DND-41 (cell line): ENCODE data around the gene DGKB.

Experiments used
- ATAC-seq: fragments of 200-7000 bp; cut with Tn5 transposase; 3 replicates; pipeline ENCODE4 v1.9.1; 2021; ENCODE audit warnings: low read depth; ENCODE audit not compliant: insufficient read depth
- DNase-seq: peaks from one replicate; pipeline ENCODE4 v3.0.0-alpha.2; 2020
- H2AFZ ChIP-seq: 2 replicates; pipeline ENCODE4 v1.6.0; 2012; ENCODE audit warnings: low read depth, low read length
- H3K27ac ChIP-seq: 2 replicates; pipeline ENCODE4 v1.5.1; 2012; ENCODE audit warnings: low read length, inconsistent platforms
- H3K27me3 ChIP-seq: fragments of 200-600 bp; sonication (generic); 2 replicates; pipeline ENCODE4 v1.6.0; 2012; ENCODE audit warnings: low read length, mild to moderate bottlenecking, inconsistent platforms; ENCODE audit not compliant: insufficient read depth, poor library complexity
- H3K36me3 ChIP-seq: 2 replicates; pipeline ENCODE4 v1.5.1; 2012; ENCODE audit warnings: low read length, inconsistent platforms; ENCODE audit not compliant: insufficient read depth
- H3K4me1 ChIP-seq: 2 replicates; pipeline ENCODE4 v1.5.1; 2012; ENCODE audit warnings: mild to moderate bottlenecking, low read length; ENCODE audit not compliant: insufficient read depth
- H3K4me2 ChIP-seq: 2 replicates; pipeline ENCODE4 v1.6.0; 2012; ENCODE audit warnings: mild to moderate bottlenecking, moderate library complexity, low read length, inconsistent platforms; ENCODE audit not compliant: insufficient read depth
- H3K4me3 ChIP-seq, 2 experiments: fragments of 200-600 bp in 1 of 2; shearing (Covaris generic) in 1 of 2; 2 replicates each; pipeline ENCODE4 v1.5.1; 2012 to 2016; ENCODE audit warnings: inconsistent platforms in 2 of 2, low read length in 2 of 2, mild to moderate bottlenecking in 2 of 2, low read depth in 1 of 2, moderate library complexity in 1 of 2
- H3K79me2 ChIP-seq: 2 replicates; pipeline ENCODE4 v1.6.0; 2012; ENCODE audit warnings: low read length, inconsistent platforms; ENCODE audit not compliant: insufficient read depth
- H3K9ac ChIP-seq: 2 replicates; pipeline ENCODE4 v1.6.0; 2012; ENCODE audit warnings: low read depth, mild to moderate bottlenecking, inconsistent platforms, low read length, moderate library complexity
- H3K9me3 ChIP-seq: 2 replicates; pipeline ENCODE4 v1.5.1; 2012; ENCODE audit warnings: low read length, moderate library complexity, mild to moderate bottlenecking, inconsistent platforms; ENCODE audit not compliant: insufficient read depth, severe bottlenecking
- H4K20me1 ChIP-seq: 2 replicates; pipeline ENCODE4 v1.6.0; 2012; ENCODE audit warnings: low read length; ENCODE audit not compliant: insufficient read depth
- EZH2 ChIP-seq: IDR thresholded peaks from 3 replicates; pipeline ENCODE4 v1.6.1; 2012; ENCODE audit warnings: borderline replicate concordance, low read depth, mild to moderate bottlenecking, moderate library complexity, low read length, inconsistent platforms; ENCODE audit not compliant: severe bottlenecking
- TF ChIP-seq, protein P1 (sequence below): IDR thresholded peaks from 2 replicates; pipeline ENCODE4 v1.5.1; 2012; ENCODE audit warnings: borderline replicate concordance, low read length, moderate library complexity, mild to moderate bottlenecking; ENCODE audit not compliant: poor library complexity, severe bottlenecking; ENCODE audit errors: extremely low read depth

Gene DGKB

DNA sequence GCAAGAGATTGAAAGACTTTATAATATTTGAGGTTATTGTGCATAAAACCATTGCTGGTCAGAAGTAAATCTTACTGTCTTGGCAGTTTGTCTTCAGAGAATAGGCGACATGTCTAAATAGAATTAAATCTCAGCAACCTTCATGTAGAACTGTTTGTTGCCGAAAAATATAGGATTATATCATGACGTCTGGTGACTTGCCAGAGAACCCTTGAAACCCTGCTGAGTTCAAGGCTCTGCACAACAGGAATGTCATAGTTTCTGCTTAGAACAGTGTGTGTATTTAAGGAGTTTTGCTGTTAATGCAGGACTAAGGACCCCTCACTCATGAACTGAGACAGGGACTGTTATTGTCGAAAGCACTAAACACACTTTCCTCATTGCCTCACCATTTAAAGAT lies 706.7 kb downstream of the DGKB start:
- Histone ChIP-seq H3K36me3 (no peaks in the 10 kb centered on the region), H4K20me1 (no peaks in the 10 kb centered on the region), H2AFZ (no peak overlapping the region), H3K4me3 (no peak overlapping the region), H3K9ac (no peak overlapping the region), H3K27me3 (no peaks in the 10 kb centered on the region), H3K4me1 (no peaks in the 10 kb centered on the region), H3K27ac (no peak overlapping the region), H3K4me2 (no peak overlapping the region), H3K9me3 (no peaks in the 10 kb centered on the region), H3K79me2 (no peaks in the 10 kb centered on the region)
- ATAC-seq (no peak), DNase-seq (no peak)
- no peak for TF ChIP-seq EZH2
- TF ChIP-seq, protein P1, sequence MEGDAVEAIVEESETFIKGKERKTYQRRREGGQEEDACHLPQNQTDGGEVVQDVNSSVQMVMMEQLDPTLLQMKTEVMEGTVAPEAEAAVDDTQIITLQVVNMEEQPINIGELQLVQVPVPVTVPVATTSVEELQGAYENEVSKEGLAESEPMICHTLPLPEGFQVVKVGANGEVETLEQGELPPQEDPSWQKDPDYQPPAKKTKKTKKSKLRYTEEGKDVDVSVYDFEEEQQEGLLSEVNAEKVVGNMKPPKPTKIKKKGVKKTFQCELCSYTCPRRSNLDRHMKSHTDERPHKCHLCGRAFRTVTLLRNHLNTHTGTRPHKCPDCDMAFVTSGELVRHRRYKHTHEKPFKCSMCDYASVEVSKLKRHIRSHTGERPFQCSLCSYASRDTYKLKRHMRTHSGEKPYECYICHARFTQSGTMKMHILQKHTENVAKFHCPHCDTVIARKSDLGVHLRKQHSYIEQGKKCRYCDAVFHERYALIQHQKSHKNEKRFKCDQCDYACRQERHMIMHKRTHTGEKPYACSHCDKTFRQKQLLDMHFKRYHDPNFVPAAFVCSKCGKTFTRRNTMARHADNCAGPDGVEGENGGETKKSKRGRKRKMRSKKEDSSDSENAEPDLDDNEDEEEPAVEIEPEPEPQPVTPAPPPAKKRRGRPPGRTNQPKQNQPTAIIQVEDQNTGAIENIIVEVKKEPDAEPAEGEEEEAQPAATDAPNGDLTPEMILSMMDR, result no peak

DNA sequence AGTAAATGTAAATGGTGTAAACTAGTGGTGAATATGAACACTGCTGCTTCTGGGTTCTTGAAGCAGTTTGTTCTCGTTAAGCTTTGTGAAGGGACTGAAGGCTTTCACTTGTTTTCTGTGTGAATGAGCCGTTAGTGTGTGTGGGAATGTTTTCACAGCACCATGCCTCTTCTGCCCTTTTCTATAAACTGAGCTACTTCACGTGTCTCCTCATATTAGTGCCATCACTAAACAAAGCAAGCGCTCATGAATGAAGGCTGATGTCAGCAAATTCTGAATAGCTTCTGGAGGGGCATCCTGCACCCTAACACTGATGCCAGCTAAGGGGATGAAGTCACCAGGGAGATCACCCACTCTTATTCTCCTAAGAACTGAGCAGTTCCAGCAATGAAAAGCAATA lies 707.5 kb downstream of the DGKB start:
- Histone ChIP-seq H3K4me3 (no peak overlapping the region), H3K27ac (no peak overlapping the region), H3K27me3 (no peaks in the 10 kb centered on the region), H3K79me2 (no peaks in the 10 kb centered on the region), H3K4me2 (no peak overlapping the region), H3K9me3 (no peaks in the 10 kb centered on the region), H3K36me3 (no peaks in the 10 kb centered on the region), H4K20me1 (no peaks in the 10 kb centered on the region), H2AFZ (no peak overlapping the region), H3K4me1 (no peaks in the 10 kb centered on the region), H3K9ac (no peak overlapping the region)
- DNase-seq (no peak), ATAC-seq (no peak)
- TF ChIP-seq, protein P1, result no peak
- no peak for TF ChIP-seq EZH2

DNA sequence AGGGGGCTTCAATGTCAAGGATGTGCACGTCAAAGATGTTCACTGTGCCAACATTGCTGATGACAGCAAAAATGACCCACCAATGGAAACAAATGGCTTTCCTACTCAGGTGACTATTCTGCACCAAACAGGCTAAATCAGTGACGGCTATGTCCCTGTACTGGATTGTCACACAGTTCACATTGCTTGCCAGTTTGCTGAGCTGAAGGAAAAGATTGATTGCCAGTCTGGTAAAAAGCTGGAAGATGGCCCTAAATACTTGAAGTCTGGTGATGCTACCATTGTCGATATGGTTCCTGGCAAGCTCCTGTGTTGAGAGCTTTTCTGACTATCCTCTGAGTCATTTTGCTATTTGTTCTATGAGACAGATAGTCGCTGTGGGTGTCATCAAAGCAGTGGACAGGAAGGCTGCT lies 710.9 kb downstream of the DGKB start:
- DNase-seq, result no peak
- no peak overlapping the region for H3K4me2 ChIP-seq
- ATAC-seq, result no peak

More for the DNA sequence above, 710.9 kb downstream of the DGKB start:
- Histone ChIP-seq H3K4me1 (no peaks in the 10 kb centered on the region), H2AFZ (no peak overlapping the region), H3K9me3 (no peaks in the 10 kb centered on the region), H3K79me2 (no peaks in the 10 kb centered on the region), H3K9ac (no peak overlapping the region), H3K36me3 (no peaks in the 10 kb centered on the region), H3K4me3 (no peak overlapping the region), H3K27ac (no peak overlapping the region), H3K27me3 (no peaks in the 10 kb centered on the region), H4K20me1 (no peaks in the 10 kb centered on the region)
- TF ChIP-seq EZH2, result no peak
- TF ChIP-seq, protein P1, result no peak
